CD4-positive, alpha-beta T cell treated with Interleukin-1 beta for 1 hour (primary cell): Measurements from ENCODE around the gene SULT1C3.

Experiments
- DNase-seq, 2 donors: peaks; one replicate each; pipeline ENCODE4 v3.0.0-alpha.2; 2020 to 2022

Gene SULT1C3

GRCh38 chr2:108239786-108240185, at the start of gene SULT1C3:
Gene SULT1C3, plus strand, starts transcription at chr2:108239968. Its CDS starts 7,227 bp downstream, at chr2:108247195.
- no peak for DNase-seq

GRCh38 chr2:108193251-108193650, 46.5 kb upstream of the SULT1C3 start:
- DNase-seq = no peak

DNA sequence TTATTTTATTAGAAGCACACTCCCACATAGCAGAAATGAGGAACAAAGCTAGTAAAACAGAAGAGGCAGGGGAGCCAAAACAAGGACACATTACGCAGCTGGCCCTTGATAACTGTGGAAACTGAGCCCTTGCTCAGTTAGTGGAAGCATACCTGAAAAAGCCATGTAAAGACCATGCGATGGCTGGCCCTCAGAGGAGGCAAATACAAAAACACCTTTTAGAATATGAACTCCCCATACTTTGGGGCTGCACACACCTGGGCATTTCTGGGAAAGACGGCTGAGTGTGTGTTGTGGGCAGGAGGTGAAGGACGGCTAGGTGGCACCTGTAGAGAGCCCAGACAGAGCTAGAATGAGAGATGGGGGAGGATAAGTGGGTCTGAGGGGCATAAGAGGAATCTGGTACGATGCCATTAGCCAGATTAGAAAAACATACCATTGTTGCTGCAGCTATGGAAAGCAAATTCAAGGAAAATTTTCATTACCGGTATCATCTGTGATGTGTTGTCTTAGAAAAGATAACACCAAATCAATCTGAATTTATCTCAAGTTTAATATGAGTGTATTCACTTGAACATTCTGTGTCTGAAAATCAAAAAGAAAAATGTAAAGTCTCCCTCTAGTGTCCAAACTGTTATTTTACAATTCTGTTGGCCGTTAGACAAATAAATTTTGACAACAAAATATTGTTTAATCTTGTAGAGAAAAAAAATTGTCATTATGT, 45.2 kb upstream of the SULT1C3 start:
- DNase-seq = no peak

GRCh38 chr2:108195133-108195439, 44.7 kb upstream of the SULT1C3 start:
- DNase-seq = no peak

DNA sequence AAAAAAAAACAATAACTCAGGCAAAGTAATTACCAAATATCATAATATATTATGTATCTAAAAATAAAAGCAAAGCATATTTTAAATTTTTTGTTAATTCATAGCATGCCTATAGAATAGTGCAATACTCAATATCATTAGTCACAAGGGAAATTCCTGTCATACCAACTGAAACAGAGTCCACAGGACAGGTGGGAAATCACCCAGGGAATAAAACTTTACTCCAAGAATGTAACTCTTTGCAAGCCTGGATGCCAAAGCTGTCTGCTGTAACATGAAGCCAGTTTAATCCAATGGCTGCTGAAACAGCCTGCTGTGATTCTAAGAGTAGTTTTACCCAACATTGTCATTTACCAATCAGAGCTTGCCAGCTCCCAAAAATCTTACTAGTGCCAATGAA, 40.0 kb upstream of the SULT1C3 start:
- no peak for DNase-seq

DNA sequence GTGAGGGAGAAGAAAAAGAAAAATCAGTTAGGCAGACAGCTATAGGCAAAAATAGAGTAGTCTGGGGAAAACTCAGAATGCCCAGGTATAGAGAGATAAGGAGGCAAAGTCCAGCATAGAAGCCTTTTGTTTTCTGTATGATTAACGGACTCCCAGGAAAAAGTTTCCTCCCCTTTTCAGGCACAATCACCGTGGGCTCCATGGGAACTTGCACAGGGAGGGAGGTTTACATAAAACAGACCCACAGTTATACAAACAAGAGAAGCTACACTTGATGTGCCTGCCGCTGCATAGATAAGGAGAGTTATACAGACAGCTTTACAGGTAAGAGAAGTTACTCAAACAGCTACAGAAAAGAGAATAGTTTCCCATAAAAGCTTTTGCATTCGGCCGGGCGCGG, 39.2 kb upstream of the SULT1C3 start:
- DNase-seq = no peak

- no peak for DNase-seq
Observed at GRCh38 chr2:108212671-108213070, 27.1 kb upstream of the SULT1C3 start.

DNA sequence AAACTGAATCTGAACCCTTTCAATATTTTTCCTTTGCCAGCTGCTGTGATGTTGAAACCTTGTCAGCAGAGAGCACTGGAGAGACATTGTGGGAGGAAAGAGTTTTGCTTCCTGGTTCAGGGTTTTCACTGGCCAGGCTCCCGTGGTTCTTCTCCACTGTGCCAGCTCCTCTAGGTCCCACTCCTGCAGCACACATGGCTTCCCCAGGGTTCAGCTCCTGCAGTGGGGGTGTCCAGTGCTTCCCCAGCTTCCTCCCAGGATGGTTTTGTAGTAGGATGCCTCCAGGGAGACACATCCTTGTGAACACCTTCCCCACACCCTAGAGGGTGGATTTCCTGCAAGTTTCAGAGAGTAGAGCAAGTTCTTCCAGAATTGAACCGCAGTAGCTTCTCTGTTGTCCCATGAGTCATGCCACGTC, 24.0 kb upstream of the SULT1C3 start:
- DNase-seq = no peak

DNA sequence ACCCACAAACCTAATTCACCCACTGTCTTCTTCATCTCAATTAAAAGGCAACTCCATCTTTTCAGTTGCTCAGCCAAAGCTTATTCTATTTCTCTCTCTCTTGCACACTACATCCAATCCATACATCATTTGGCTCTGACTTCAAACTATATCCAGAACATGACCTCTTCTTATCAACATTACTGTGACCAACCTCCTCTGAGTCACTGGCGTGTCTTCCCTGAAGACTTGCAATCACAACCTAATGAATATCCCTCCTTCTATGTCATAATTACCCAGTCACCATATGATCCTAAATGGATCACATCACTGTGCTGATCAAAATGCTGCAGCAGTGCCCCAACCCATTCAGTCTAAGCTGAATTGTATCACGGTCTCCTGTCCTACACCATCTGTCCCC, 22.6 kb upstream of the SULT1C3 start:
- DNase-seq = no peak

GRCh38 chr2:108219688-108220087, 20.1 kb upstream of the SULT1C3 start:
- DNase-seq = no peak

DNA sequence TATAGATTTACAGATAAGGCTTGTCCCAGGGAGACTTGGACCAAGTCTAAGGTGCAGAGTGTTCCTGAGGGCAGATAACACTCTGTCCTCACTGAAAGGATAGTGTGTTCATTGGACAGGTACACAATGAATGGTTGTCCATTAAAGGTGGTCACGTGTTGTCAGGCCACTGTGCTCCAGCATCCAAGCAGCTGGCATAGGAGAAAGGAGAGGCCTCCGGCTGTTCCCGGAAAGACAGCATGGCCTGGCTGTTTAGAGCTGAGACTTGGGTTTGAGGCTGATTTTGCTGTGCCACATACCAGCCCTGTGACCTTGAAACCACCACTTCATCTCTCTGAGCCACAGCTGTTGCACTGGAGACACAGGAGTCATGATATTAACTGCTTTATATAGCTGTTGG, 19.6 kb upstream of the SULT1C3 start:
- DNase-seq = no peak

DNA sequence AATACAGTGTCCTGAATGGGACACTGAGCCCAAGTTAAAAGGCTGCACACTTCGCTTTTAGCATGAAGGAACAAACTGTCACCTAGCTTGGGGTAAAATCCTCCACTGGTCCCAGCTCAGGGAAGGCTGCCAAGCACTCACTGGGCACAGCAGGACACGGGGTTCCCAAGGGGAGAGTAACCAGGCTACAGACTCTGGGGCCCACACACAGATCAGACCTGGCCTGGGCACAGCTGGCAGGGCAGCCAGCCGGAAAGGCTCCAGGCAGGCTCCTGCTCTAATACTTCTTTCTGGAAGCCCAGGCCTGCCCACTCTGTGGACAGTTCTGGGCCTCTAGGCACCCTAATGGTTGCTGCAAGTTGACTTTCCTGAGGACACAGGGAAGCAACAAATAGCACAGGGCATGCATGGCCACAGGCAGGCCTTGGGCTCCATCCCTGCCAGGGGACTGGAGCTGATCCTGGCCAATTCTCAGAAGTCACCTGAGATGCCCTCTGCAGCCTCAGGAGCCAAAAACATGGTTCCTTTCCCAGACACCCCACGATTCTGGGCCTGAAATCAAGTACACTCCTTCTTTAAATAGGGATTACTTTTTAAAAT, 18.7 kb upstream of the SULT1C3 start:
- DNase-seq = no peak

DNA sequence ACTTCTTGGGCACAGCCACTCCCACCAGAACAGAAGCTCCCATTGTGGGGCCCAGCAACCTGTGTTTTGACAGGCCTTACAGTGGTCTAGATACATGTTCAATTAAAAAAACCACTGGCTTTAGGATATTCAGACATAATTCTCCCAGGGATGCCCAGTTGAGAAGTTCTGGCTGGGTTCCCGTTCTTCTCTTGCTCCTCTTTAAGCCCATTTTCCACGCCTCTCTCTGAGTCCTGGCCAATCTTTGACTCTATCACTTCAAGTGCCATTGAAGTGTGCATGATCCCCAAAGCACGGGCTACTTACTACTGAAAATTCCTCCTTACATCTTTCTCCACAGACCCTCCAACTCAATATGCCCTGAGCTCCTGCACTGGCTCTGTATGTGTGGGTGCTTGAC, 17.5 kb upstream of the SULT1C3 start:
- no peak for DNase-seq

GRCh38 chr2:108223573-108223972, 16.2 kb upstream of the SULT1C3 start:
- DNase-seq = no peak

DNA sequence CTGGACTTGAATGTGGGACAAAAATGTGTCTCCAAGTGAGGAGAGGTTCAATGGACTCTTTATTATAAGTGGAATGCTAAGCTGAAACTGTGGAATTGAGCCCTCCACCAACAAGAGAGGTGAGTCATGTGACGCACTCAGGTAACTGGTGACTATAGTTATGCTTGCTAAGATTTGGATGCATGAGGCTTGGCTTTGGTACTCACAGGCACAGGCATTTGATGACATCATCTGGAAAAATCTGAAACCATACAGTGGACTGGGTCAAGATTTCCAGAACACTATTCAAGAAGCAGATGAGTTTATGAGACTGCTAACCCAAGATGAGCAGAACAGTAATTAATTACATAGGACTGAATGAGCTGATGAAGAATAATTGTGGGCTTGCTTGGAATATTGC, 15.7 kb upstream of the SULT1C3 start:
- no peak for DNase-seq

- DNase-seq = no peak
Observed at GRCh38 chr2:108226564-108226963, 13.2 kb upstream of the SULT1C3 start.

- no peak for DNase-seq
Observed at GRCh38 chr2:108228006-108228405, 11.8 kb upstream of the SULT1C3 start.

- no peak for DNase-seq
Observed at GRCh38 chr2:108228537-108228936, 11.2 kb upstream of the SULT1C3 start.

DNA sequence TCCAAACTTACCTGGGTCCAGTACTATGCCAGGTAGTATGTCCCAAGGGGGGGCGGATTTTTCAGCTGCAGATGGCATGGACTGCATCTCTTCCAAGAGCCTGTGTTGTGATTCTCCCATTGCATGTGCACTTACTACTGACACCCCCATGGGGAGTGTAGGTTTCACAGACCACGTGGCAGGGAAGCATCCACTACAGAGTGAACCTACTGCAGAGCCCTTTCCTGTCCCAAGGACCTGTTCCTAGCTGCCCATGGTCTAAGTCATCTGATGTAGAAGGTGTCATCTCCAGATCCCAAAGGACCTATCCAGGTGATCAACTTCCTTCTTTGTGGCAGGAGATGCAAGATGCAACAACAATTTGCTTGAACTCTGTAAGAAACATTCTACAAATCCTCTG, 9.9 kb upstream of the SULT1C3 start:
- DNase-seq = no peak

DNA sequence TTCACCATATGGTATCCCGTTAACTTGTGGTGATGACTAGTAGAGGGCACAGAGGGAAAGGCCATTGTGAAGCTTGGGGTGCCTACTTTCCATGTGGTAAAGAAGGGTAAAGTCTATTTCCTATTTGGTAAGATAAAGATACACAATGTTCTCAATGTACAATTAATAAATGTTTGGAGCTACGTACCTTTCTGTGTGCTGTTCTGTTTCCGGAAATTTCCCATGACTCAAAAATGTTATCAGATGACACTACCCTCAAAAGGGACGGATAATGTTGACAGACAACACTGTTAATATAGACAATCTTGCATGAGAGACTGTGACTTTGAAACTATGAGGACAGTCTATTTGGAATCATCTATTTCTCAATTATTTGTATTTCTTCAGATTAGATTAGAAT, 4.2 kb upstream of the SULT1C3 start:
- no peak for DNase-seq

- DNase-seq = no peak
Observed at GRCh38 chr2:108236676-108237335, 3.0 kb upstream of the SULT1C3 start.

- no peak for DNase-seq
Observed at GRCh38 chr2:108240966-108241365, 1.2 kb downstream of the SULT1C3 start.

DNA sequence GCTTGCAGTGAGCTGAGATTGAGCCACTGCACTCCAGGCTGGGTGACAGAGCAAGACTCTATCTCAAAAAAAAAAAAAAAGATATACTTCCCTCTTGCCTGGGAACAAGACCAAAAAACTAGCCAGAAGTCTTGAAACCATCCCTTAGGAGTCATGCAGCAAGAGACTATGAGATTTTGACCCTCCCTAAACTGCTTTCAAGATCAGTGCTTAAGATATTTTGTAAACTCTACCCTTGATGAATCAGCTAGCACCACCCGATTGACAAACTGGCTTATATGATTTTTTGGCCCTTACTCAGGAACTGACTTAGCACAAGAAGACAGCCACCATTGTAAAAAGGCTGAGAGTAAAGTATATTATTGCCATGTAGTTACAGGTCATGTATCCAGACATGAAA, 3.8 kb downstream of the SULT1C3 start:
- DNase-seq = no peak

- no peak for DNase-seq
Observed at GRCh38 chr2:108244667-108245414, 5.1 kb downstream of the SULT1C3 start.
